GM21367 (cell line): ENCODE results near the gene ADGRG3.

Source experiments
- ATAC-seq: cut with Tn5 transposase; IDR thresholded peaks from one replicate; pipeline ENCODE4 v1.9.1; 2021; ENCODE audit not compliant: unreplicated experiment

Gene ADGRG3

DNA sequence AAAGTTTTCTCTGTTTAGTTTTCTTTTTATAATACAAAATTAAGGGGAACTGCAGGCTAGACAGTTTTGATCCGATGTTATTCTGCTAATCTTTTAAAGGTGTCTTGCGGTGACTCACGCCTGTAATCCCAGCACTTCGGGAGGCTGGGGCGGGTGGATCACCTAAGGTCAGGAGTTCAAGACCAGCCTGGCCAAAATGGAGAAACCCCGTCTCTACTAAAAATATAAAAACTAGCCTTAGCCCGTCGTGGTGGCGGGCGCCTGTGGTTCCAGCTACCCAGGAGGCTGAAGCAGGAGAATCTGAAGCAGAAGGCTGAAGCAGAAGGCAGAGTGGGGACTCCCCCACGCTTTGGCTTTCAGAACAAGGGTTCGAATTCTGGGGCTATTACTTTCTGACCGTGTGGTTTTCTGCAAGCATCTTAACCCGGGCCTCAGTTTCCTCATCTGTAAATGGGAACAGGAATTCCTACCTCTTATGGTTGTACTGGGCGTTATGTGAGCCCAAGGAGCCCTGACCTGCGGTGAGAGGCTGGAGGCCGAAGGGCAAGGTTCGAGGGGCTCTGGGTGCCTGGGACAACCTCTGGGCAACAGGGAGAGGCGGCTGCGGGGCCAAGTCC lies 66.3 kb downstream of the ADGRG3 start:
- ATAC-seq = no peak

DNA sequence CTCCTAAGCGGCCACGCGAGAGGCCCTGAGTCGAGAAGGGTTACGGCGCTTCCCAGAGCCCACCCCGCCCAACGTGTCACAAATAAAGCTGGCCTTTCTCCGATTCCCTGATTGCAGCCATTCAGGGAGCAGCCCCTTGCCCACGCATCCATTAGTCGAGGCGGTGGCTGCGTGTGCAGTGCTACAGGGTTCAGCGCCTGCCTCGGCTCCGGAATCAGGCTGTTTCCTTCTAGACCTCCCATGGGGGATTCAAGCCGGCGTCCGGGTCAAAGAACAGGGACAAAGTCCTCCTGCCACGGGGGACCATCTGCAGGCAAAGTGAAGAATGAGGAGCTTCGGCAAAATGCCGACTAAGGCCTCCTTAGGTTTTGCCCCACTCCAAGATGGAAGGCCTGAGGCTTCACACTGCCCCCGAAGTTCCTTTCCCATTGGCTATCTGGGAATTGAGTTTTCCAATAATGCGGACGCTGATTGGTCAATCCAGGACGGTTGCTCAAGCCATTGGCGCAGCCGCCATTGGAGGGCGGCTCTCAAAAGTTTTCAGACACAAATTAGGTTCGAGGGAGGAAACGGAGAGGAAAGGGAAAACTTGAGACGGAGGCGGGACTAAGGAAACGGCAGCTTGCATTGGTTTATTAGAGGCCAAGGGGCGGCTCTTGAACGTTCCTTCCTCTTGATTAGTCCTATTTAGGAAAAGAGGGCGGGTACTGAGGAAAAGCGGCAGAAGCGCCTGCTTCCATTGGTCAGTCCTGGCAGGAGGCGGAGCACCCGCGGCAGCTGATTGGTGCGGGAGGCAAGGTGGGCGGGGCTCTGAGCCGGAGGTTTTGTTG lies 67.0 kb downstream of the ADGRG3 start:
- peak; percentile 86 for ATAC-seq

GRCh38 chr16:57735755-57736418 lies 67.8 kb downstream of the ADGRG3 start, which contains the start of gene KATNB1:
KATNB1 (plus strand) TSS chr16:57735770; CDS start chr16:57737244, 1,474 bp downstream.
- no peak for ATAC-seq

DNA sequence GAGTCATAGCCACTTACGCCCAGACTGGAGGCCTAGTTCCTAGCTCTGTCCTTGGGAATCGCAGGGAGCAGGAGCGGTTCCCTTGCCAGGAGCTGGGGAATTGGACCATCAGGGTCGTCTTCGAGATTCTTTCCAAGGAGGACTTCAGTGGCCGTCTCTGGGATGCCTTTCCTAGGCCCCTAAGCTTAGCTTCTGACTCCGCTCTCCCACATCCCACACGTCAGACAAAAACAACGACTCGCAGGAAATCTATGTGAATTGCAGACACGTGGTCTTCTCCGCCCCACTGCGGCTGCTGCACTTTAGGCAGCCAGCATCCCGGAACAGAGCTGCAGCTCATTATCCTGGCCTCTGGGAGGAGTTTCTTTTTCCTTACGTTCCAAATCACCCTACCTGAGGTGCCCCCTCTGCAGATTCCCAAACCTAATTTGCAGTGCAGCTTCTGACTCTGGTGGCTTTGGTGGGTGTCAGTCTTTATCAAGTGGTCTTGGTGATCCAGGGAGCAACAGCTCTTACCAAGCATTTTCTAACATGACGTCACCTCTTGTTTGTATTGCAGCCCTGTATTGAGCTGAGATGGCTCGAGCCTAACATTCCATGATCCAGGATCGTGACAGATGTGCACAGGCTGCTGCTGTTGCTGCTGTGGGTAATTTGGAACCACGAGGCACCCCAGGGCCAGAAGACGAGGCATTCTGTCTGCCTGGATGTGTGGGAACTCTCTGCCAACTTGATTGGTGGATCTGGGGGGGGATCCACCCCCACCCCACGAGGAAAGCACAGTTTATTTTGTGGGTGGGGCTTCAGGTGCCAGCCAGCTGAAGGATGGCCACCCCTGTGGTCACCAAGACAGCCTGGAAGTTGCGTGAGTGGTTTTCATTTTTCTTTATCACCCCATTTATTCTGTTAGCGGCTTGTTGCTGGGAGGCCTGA lies 68.6 kb downstream of the ADGRG3 start:
- no peak for ATAC-seq

- no peak for ATAC-seq
Observed at GRCh38 chr16:57738844-57739243, 70.7 kb downstream of the ADGRG3 start.
